Right cardiac atrium (tissue), 5 donors: Measurements from ENCODE around the gene CASP9. TPM values are rescaled to one million over a fixed set of nuclear protein-coding genes. Genes with fewer than 3 reads are reported as not detected.
A peak's percentile ranks its signal among the peaks of the same experiment; 100 is the strongest.

Source experiments
- ATAC-seq, 2 donors: fragments of 200-7000 bp; cut with Tn5 transposase; one replicate each; pipeline versions ENCODE4 v1.8.0 to v1.9.1; 2020; ENCODE audit warnings: moderate library complexity in 2 of 2, mild to moderate bottlenecking in 1 of 2
- DNase-seq, 3 donors: peaks; one replicate each; pipeline ENCODE4 v3.0.0-alpha.2; 2020
- H3K27ac ChIP-seq: one replicate; pipeline ENCODE4 v1.5.1; 2013; ENCODE audit warnings: mild to moderate bottlenecking, low read length, control low read depth, moderate library complexity
- H3K27me3 ChIP-seq: one replicate; pipeline ENCODE4 v1.6.1; 2013; ENCODE audit not compliant: control insufficient read depth, insufficient read depth
- H3K4me1 ChIP-seq: one replicate; pipeline ENCODE4 v1.6.1; 2013; ENCODE audit warnings: low read length; ENCODE audit not compliant: control insufficient read depth, insufficient read depth
- H3K4me3 ChIP-seq: one replicate; pipeline ENCODE4 v1.5.1; 2013; ENCODE audit warnings: low read length, control low read depth
- H3K9me3 ChIP-seq: one replicate; pipeline ENCODE4 v1.6.1; 2013; ENCODE audit warnings: low read length; ENCODE audit not compliant: control insufficient read depth
- WGBS: extraction: QIAGEN DNeasy Blood & Tissue Kit; methylation state at CpG from one replicate; pipeline ENCODE4 v1.1.7; 2013; 5-methylcytosine and 5-hydroxymethylcytosine counted together
- intact Hi-C, 4 donors: fragments of 100-400 bp; cut with DNase I; formaldehyde crosslinking; loops; one replicate each; pipeline versions ENCODE4 v1.11.0 to v1.14.0; 2022 to 2023
- long read RNA-seq, 4 donors: library from polyadenylated mRNA; unstranded; transcript quantifications; one replicate each; pipeline ENCODE4 v2.0.0, GENCODE V29; 2020 to 2021
- polyA plus RNA-seq: library from polyadenylated mRNA; stranded (reverse); fragments of 200-250 nt; gene quantifications from one replicate; pipeline ENCODE4 v1.2.3, GENCODE V29; 2013
- total RNA-seq, 4 donors: library from RNA; stranded (reverse); fragmentation: NEBNext Ultra II Directional; extraction: Animal tissue kit (Norgen Biotek cat#: 25700); gene quantifications; one replicate each; pipeline ENCODE4 v1.2.1, GENCODE V29; 2021
- donor health status: healthy with polysubstance abuse.
- donor health status: DM: no; HTN: yes; CAD: no.
- donor health status: DM: no; HTN: no; CAD: no.
- donor health status: DM: no; HTN: yes; CAD: no; lungs with severe emphysema.
- donor health status: DM: yes; HTN: yes; CAD: no.

Gene CASP9
- total RNA-seq, result 10 to 100 TPM in 3 of 4 donors, 1 to 10 TPM in 1; 8.1 to 14.2 (median 13.1) TPM
- 12.8 TPM for polyA plus RNA-seq
- long read RNA-seq, donor 1, transcript CASP9-201 (9 exons, 2,019 nt), result major isoform, 22 of 26 reads
- long read RNA-seq, donor 1, partial matches to known transcripts, result 1 of 26 reads
- long read RNA-seq, donor 1, other reads (novel, unspliced or antisense), result 3 of 26 reads
- long read RNA-seq, donor 2, transcript CASP9-201 (9 exons, 2,019 nt), result major isoform, 10 of 13 reads
- long read RNA-seq, donor 2, partial matches to known transcripts, result 0 of 13 reads
- long read RNA-seq, donor 2, other reads (novel, unspliced or antisense), result 2 of 13 reads
- long read RNA-seq, donor 3, transcript CASP9-201 (9 exons, 2,019 nt), result major isoform, 23 of 32 reads
- long read RNA-seq, donor 3, partial matches to known transcripts, result 2 of 32 reads
- long read RNA-seq, donor 3, other reads (novel, unspliced or antisense), result 7 of 32 reads
- long read RNA-seq, donor 4, transcript CASP9-201 (9 exons, 2,019 nt), result major isoform, 15 of 18 reads
- long read RNA-seq, donor 4, partial matches to known transcripts, result 0 of 18 reads
- long read RNA-seq, donor 4, other reads (novel, unspliced or antisense), result 3 of 18 reads

GRCh38 chr1:15524021-15524282 lies at the start of gene CASP9:
Gene CASP9, minus strand, starts transcription at chr1:15524215. Its CDS starts 15 bp downstream, at chr1:15524200.
- DNase-seq (no peak), ATAC-seq (no peak)
- no peaks in the 10 kb centered on the region for H3K9me3 ChIP-seq
- intact Hi-C loops, result no loop called here
- whole genome bisulfite sequencing, result under 1% methylated on average over 27 of the region's 27 CpGs
- peaks cover 6% of the 10 kb centered on the region for H3K4me1 ChIP-seq
- no peaks in the 10 kb centered on the region for H3K27me3 ChIP-seq
- H3K4me3 ChIP-seq, result peak within 1 kb of the TSS; percentile 94
- peak within 1 kb of the TSS; percentile 99 for H3K27ac ChIP-seq

DNA sequence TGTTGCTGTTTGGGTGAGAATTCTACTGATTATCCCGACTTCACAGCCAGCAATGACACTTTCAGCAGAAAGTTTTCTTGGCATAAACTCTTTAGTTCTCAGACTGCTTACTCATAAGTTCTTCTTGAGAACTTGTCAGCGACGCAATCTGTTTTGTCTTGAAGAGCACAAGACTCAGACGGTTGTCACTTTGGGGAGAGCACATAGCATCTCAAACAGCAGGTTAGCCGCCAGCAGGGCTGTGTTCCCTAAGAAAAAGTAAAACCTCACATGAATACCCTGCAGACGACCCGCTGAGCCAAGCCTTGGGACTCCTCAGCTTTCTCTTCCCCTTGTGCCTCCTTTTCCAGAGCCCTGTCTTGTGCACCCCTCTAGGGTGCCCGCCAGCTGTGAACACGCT lies 49.5 kb upstream of the CASP9 start:
- ATAC-seq (no peak), DNase-seq (no peak)
- no peak overlapping the region for H3K4me3 ChIP-seq
- peaks cover 6% of the 10 kb centered on the region for H3K4me1 ChIP-seq
- H3K9me3 ChIP-seq, result no peaks in the 10 kb centered on the region
- 61% methylated on average over 9 of the region's 9 CpGs for WGBS
- intact Hi-C loops, result no loop called here
- H3K27me3 ChIP-seq, result no peaks in the 10 kb centered on the region
- H3K27ac ChIP-seq, result no peak overlapping the region

DNA sequence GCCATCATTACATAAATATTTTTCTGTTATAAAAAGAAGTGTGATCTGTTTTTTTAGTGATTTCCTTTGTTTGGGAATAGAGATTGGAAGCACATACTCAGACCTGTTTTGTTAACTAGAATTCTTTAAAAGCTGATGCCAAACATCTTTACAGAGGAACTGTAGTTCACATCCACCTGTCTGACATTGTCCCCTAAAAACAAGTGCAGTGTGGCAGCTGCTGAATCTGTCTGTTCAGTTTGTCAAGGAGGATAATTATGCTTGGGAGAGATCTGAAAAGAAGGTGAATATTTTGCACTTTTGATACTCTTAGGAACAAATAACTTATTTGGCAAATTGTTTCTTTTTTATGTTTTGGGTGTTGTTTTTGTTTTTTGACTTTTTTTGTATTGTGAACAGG lies 47.3 kb upstream of the CASP9 start:
- Histone ChIP-seq H3K4me1 (peaks cover 6% of the 10 kb centered on the region), H3K27me3 (no peaks in the 10 kb centered on the region), H3K27ac (no peak overlapping the region), H3K4me3 (no peak overlapping the region), H3K9me3 (no peaks in the 10 kb centered on the region)
- no peak for DNase-seq
- no peak for ATAC-seq
- intact Hi-C loops, result no loop called here

DNA sequence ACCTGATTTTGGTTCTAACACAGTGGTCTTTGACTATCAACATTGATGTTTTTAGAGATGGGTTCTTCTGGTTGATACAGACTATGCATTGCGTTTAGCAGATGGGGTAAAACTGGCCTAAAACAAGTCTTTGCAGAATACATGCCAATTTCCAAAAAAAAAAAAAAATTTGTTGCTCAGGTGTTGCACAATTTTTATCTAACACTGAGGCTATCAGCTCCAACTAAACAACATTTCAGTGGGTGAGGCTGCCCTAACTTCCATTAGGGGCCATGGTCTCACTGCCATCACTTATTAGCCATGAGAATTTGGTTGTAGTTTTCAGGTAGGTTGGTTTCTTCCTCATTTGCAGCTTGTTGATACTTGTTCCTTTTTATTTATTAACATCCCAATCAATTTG lies 46.8 kb upstream of the CASP9 start:
- H3K27me3 ChIP-seq, result no peaks in the 10 kb centered on the region
- intact Hi-C loops, result no loop called here
- 98% methylated on average over 1 of the region's 1 CpG for WGBS
- H3K27ac ChIP-seq, result no peak overlapping the region
- no peak for ATAC-seq
- no peak overlapping the region for H3K4me3 ChIP-seq
- DNase-seq, result no peak
- peaks cover 6% of the 10 kb centered on the region for H3K4me1 ChIP-seq
- no peaks in the 10 kb centered on the region for H3K9me3 ChIP-seq

GRCh38 chr1:15568387-15569073 lies 44.5 kb upstream of the CASP9 start:
- no peaks in the 10 kb centered on the region for H3K4me1 ChIP-seq
- whole genome bisulfite sequencing, result 85% methylated on average over 18 of the region's 18 CpGs
- ATAC-seq (peak in 1 of 2 donors; percentile 22), DNase-seq (no peak)
- no peak overlapping the region for H3K4me3 ChIP-seq
- no peak overlapping the region for H3K27ac ChIP-seq
- intact Hi-C loops, result no loop called here
- no peaks in the 10 kb centered on the region for H3K27me3 ChIP-seq
- H3K9me3 ChIP-seq, result no peaks in the 10 kb centered on the region

GRCh38 chr1:15559189-15559810 lies 35.3 kb upstream of the CASP9 start:
- DNase-seq (no peak), ATAC-seq (no peak)
- intact Hi-C loops, result no loop called here
- 94% methylated on average over 12 of the region's 12 CpGs for WGBS
- no peaks in the 10 kb centered on the region for H3K27me3 ChIP-seq
- H3K27ac ChIP-seq, result no peak overlapping the region
- H3K4me3 ChIP-seq, result no peak overlapping the region
- no peaks in the 10 kb centered on the region for H3K4me1 ChIP-seq
- no peaks in the 10 kb centered on the region for H3K9me3 ChIP-seq

DNA sequence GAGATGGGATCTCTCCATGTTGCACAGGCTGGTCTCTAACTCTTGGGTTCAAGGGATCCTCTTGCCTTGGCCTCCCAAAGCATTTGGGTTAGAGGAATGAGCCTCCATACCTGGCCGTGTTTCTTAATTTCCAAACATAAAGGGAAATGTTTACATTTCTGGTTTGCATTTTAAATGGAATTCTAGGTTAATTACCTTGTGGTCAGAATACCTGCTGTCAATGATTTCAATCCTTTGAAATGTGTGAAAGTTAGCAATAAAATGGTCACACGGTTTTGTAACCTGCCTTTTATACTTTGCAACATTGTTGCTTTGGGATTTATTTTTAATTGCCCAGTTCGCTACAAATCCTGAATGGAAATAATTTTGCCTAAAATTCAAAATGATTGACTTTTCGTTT lies 34.5 kb upstream of the CASP9 start:
- Histone ChIP-seq H3K4me3 (no peak overlapping the region), H3K27me3 (no peaks in the 10 kb centered on the region), H3K27ac (no peak overlapping the region), H3K9me3 (no peaks in the 10 kb centered on the region), H3K4me1 (no peaks in the 10 kb centered on the region)
- ATAC-seq (no peak), DNase-seq (no peak)
- 93% methylated on average over 4 of the region's 4 CpGs for WGBS
- intact Hi-C loops, result no loop called here

DNA sequence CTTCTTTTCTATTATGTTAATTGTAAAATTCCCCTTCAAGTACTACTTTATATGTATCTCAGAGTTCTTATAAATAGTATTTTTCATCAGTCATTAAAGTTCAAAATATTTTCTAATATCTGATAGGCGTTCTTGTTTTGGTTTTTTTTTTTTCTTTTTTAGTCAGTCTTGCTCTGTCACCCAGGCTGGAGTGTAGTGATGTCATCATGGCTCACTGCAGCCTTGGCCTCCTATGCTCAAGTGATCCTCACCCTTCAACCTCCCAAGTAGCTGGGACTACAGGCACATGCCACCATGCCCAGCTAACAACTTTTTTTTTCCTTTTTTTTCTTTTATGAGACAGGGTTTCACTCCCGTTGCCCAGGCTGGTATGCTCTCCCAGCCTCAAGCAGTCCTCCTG lies 33.6 kb upstream of the CASP9 start:
- 94% methylated on average over 2 of the region's 2 CpGs for WGBS
- no peak for ATAC-seq
- Histone ChIP-seq H3K27me3 (no peaks in the 10 kb centered on the region), H3K4me3 (no peak overlapping the region), H3K4me1 (no peaks in the 10 kb centered on the region), H3K27ac (no peak overlapping the region), H3K9me3 (no peaks in the 10 kb centered on the region)
- DNase-seq, result no peak
- intact Hi-C loops, result no loop called here

DNA sequence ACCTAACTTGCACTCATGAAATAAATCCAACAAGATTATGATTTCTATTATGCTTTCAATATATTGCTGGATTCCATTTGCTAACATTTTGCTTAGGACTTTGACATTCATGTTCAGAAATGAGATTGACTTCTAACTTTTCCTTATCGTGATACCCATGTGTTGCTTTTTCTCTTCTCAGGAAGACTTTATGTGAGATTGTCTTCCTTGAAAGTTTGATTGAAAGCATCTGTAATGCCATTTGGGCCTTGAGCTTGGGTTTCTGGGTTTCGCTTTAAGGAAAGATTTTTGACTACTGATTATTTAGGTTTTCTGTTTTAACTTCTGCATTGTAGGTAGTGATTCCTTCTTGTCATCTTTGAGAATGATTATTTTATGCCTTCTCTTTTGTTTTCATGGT lies 33.0 kb upstream of the CASP9 start:
- DNase-seq (no peak), ATAC-seq (no peak)
- no peaks in the 10 kb centered on the region for H3K4me1 ChIP-seq
- H3K9me3 ChIP-seq, result no peaks in the 10 kb centered on the region
- intact Hi-C loops, result no loop called here
- H3K27me3 ChIP-seq, result no peaks in the 10 kb centered on the region
- 86% methylated on average over 2 of the region's 2 CpGs for WGBS
- H3K27ac ChIP-seq, result no peak overlapping the region
- H3K4me3 ChIP-seq, result no peak overlapping the region

GRCh38 chr1:15550573-15550972 lies 26.6 kb upstream of the CASP9 start:
- intact Hi-C loops, result no loop called here
- no peak overlapping the region for H3K27ac ChIP-seq
- 73% methylated on average over 6 of the region's 6 CpGs for whole genome bisulfite sequencing
- no peaks in the 10 kb centered on the region for H3K27me3 ChIP-seq
- ATAC-seq (no peak), DNase-seq (no peak)
- H3K9me3 ChIP-seq, result no peaks in the 10 kb centered on the region
- no peaks in the 10 kb centered on the region for H3K4me1 ChIP-seq
- H3K4me3 ChIP-seq, result no peak overlapping the region

DNA sequence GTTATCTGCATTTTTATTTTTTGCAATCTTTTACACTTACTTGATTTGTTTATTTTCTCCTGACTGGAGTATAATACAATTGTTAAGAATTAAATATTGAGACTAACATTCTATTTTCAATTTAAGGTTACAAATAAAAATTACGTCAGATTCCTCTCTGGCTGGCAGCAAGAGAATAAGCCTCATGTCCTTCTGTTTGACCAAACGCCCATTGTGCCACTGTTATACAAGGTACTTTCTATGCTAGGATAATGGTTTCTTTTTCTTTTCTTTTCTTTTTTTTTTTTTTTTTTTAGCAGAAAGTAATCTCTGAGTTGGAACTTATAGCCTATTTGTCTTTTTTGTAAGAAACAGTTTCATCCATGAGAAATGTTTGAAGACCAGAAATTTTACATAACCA lies 22.6 kb upstream of the CASP9 start:
- no peak for ATAC-seq
- no peak overlapping the region for H3K27ac ChIP-seq
- DNase-seq, result no peak
- H3K4me3 ChIP-seq, result no peak overlapping the region
- H3K9me3 ChIP-seq, result no peaks in the 10 kb centered on the region
- no peaks in the 10 kb centered on the region for H3K4me1 ChIP-seq
- WGBS, result 93% methylated on average over 2 of the region's 2 CpGs
- intact Hi-C loops, result no loop called here
- no peaks in the 10 kb centered on the region for H3K27me3 ChIP-seq
